ENCODE results near the gene ALPI.

The ALPI gene

DNA sequence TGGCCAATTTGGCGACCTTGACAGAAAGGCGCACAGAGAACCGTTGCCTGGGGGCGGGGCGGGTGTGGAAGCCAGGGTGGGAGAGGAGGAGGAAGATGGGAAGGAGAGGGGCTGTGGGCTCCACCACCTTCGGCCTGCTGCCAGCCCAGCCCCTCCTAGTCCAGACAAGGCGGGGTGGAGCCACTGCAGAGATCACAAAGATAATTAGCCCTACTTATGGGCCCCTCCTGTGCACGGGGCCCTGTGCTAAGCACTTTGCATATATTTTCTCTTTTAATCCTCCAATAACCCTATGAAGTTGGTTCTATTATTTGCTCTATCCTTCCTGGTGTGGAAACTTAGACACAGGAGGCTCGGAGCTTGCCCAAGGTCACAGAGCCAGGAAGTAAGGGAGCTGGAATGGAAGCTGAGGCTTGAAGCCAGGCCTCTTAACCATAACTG, 45.4 kb downstream of the ALPI start:
- H3K36me3 ChIP-seq (ENCODE audit: control insufficient read depth in 2 of 2, insufficient read depth in 1 of 2, low read length in 2 of 2): no peaks in the 10 kb centered on the region
- no peaks in the 10 kb centered on the region for H3K9me3 ChIP-seq (ENCODE audit: control insufficient read depth, insufficient read depth, low read depth, low read length)
- no peak for TF ChIP-seq HOXA7 (CRISPR knock-in tag; IDR thresholded peaks at IDR 0.05; ENCODE audit: borderline replicate concordance)
- 0 out of 2 replicates have a peak, but pooled peaks have one; percentile 28 for TF ChIP-seq ZBTB20 (tag by site-specific recombination; IDR thresholded peaks at IDR 0.05)
- CTCF ChIA-PET: interaction anchor here (1.0 kb wide), 1 partner anchor 20 kb away, joined by 5 read pairs; no protein-coding TSS in a partner anchor
- H3K4me3 ChIP-seq (ENCODE audit: low read depth, low read length): no peak overlapping the region
- POLR2A ChIA-PET: interaction anchor here (0.6 kb wide), 1 partner anchor 524 kb away, joined by 6 read pairs; no protein-coding TSS in a partner anchor
- no peak overlapping the region for H3K27ac ChIP-seq (ENCODE audit: extremely low read depth, low read depth, low read length)
- no peaks in the 10 kb centered on the region for H3K4me1 ChIP-seq (ENCODE audit: control insufficient read depth, insufficient read depth, low read length)

DNA sequence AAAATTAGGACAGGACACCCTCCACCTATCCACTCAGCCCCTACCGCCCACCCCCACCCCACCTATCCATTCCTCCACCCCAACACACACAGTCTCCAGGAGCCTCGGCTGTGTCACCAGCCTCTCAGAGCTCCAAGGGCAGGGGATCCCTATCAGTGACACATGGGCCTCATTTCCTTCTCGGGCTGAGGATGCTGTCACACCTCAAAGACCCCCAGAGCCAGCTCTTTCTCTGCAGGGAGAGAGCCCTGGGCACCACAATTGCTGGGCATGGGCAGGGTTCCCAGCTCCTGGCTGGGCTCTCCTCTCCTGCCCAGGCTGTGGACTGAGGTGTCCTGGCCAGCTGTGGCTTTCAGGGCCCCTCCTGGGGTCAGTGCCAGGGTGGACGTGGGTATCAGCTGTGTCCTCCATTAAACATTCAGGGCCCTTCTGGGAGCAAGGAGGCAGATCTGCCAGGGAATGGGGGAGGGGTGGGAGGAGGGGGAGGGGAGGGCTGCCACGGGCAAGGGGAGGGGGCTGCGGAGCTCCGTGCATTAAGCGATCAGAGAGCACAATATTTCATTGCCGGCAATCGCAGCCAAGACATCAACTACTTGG, 45.9 kb downstream of the ALPI start:
- POLR2A ChIA-PET: interaction anchor here (0.6 kb wide), 1 partner anchor 525 kb away, joined by 6 read pairs; no protein-coding TSS in a partner anchor

More for the DNA sequence above, 45.9 kb downstream of the ALPI start:
- H3K4me1 ChIP-seq (ENCODE audit: control insufficient read depth, insufficient read depth, low read length): no peaks in the 10 kb centered on the region
- H3K9me3 ChIP-seq (ENCODE audit: control insufficient read depth, insufficient read depth, low read depth, low read length): no peaks in the 10 kb centered on the region
- CTCF ChIA-PET: interaction anchor here (0.7 to 1.0 kb wide), 2 partner anchors 20 to 22 kb away, joined by 3 to 5 read pairs; no protein-coding TSS in a partner anchor
- H3K36me3 ChIP-seq (ENCODE audit: control insufficient read depth in 2 of 2, insufficient read depth in 1 of 2, low read length in 2 of 2): no peaks in the 10 kb centered on the region
- no peak overlapping the region for H3K27ac ChIP-seq (ENCODE audit: extremely low read depth, low read depth, low read length)
- TF ChIP-seq CTCF (tag by site-specific recombination; IDR thresholded peaks at IDR 0.05) (no peak), ZNF350 (tag by site-specific recombination; IDR thresholded peaks at IDR 0.05) (no peak), ZNF202 (tag by site-specific recombination; IDR thresholded peaks at IDR 0.05; ENCODE audit: borderline replicate concordance) (no peak), GLI4 (tag by site-specific recombination; IDR thresholded peaks at IDR 0.05) (no peak), PRDM6 (tag by site-specific recombination; IDR thresholded peaks at IDR 0.05) (no peak), ZNF311 (tag by site-specific recombination; IDR thresholded peaks at IDR 0.05; ENCODE audit: borderline replicate concordance) (no peak), ZNF701 (tag by site-specific recombination; IDR thresholded peaks at IDR 0.05) (no peak), ZNF155 (tag by site-specific recombination; IDR thresholded peaks at IDR 0.05) (no peak), ZNF169 (tag by site-specific recombination; IDR thresholded peaks at IDR 0.05) (no peak), ZNF2 (tag by site-specific recombination; IDR thresholded peaks at IDR 0.05) (no peak), ZNF626 (tag by site-specific recombination; IDR thresholded peaks at IDR 0.05) (no peak), ZNF148 (tag by site-specific recombination; IDR thresholded peaks at IDR 0.05; ENCODE audit: borderline replicate concordance) (no peak), ZNF521 (tag by site-specific recombination; IDR thresholded peaks at IDR 0.05) (no peak)
- TF ChIP-seq, protein P1, sequence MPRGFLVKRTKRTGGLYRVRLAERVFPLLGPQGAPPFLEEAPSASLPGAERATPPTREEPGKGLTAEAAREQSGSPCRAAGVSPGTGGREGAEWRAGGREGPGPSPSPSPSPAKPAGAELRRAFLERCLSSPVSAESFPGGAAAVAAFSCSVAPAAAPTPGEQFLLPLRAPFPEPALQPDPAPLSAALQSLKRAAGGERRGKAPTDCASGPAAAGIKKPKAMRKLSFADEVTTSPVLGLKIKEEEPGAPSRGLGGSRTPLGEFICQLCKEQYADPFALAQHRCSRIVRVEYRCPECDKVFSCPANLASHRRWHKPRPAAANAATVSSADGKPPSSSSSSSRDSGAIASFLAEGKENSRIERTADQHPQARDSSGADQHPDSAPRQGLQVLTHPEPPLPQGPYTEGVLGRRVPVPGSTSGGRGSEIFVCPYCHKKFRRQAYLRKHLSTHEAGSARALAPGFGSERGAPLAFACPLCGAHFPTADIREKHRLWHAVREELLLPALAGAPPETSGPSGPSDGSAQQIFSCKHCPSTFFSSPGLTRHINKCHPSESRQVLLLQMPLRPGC (tag by site-specific recombination; IDR thresholded peaks at IDR 0.05): no peak
- no peak overlapping the region for H3K4me3 ChIP-seq (ENCODE audit: low read depth, low read length)
